Measurements from ENCODE around the gene SPTY2D1.

Gene SPTY2D1

GRCh38 chr11:18564149-18564548 lies 70.0 kb downstream of the SPTY2D1 start:
- DNase-seq (ENCODE audit: low read depth in 2 of 2) = no peak

- no peak for DNase-seq (ENCODE audit: low read depth in 2 of 2)
These were observed 70.9 kb downstream of the SPTY2D1 start for GRCh38 chr11:18563090-18563730.
